Rectal smooth muscle tissue (tissue), 1 donor: ENCODE measurements around the gene RAB43.
A peak's percentile ranks its signal among the peaks of the same experiment; 100 is the strongest.
"Not testable (repeated sequence)": the region's sequence is repeated elsewhere in the genome, so short reads cannot be mapped to it uniquely, and the experiment has no call there.

Experiments
- H3K27ac ChIP-seq: one replicate; pipeline ENCODE4 v1.7.0; 2013; ENCODE audit warnings: low read depth, low read length, inconsistent platforms
- H3K27me3 ChIP-seq: one replicate; pipeline ENCODE4 v1.7.0; 2013; ENCODE audit warnings: low read length; ENCODE audit not compliant: control insufficient read depth, insufficient read depth
- H3K36me3 ChIP-seq: one replicate; pipeline ENCODE4 v1.7.0; 2013; ENCODE audit warnings: low read length; ENCODE audit not compliant: control insufficient read depth, insufficient read depth
- H3K4me1 ChIP-seq: one replicate; pipeline ENCODE4 v1.7.0; 2013; ENCODE audit warnings: low read length; ENCODE audit not compliant: control insufficient read depth, insufficient read depth
- H3K4me3 ChIP-seq: one replicate; pipeline ENCODE4 v1.7.0; 2013; ENCODE audit warnings: low read length
- H3K9ac ChIP-seq: one replicate; pipeline ENCODE4 v1.7.0; 2013; ENCODE audit warnings: low read length

The RAB43 gene

GRCh38 chr3:129103296-129103695, 18.3 kb downstream of the RAB43 start:
- H3K27ac ChIP-seq: no peak overlapping the region
- no peaks in the 10 kb centered on the region for H3K27me3 ChIP-seq
- H3K4me1 ChIP-seq: no peaks in the 10 kb centered on the region
- H3K9ac ChIP-seq: no peak overlapping the region
- H3K4me3 ChIP-seq: no peak overlapping the region
- peaks cover 3% of the 10 kb centered on the region for H3K36me3 ChIP-seq

DNA sequence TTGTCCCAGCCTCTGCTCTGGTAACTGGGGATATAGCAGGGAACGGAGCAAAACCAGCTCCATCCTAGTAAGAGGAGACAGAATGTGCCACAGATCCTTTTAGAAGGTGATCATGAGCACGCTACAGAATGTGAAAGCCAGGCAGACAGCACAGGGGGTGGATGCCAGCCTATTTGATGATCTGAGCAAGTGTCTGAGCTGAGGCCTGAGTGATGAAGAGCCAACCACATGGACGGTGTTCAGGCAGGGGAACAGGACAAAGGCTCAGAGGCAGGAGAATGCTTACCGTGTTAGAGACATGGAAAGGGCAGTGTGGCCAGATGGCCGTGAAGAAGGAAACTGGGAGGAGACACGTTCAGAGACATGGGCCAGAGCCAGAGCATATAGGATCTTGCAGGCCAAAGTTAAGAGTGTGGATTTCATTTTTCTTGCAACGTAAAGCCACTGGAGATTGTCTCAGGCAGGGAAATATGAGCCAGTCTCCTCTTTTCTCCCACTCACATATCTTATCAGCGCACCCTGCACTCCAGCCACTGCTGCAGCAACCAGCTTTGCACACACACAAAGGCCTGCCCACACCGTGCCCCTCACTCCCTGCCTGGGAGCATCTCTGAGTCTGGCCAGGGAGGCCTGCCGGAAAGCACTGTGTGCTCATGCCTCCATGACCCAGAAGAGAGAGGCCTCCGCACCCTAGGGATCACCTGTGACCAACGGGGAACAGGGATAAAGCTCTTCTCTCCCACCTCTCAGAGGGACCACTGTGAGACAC, 20.1 kb downstream of the RAB43 start:
- Histone ChIP-seq H3K9ac (no peak overlapping the region), H3K4me3 (no peak overlapping the region), H3K27me3 (no peaks in the 10 kb centered on the region), H3K36me3 (peaks cover 3% of the 10 kb centered on the region), H3K27ac (no peak overlapping the region), H3K4me1 (no peaks in the 10 kb centered on the region)

DNA sequence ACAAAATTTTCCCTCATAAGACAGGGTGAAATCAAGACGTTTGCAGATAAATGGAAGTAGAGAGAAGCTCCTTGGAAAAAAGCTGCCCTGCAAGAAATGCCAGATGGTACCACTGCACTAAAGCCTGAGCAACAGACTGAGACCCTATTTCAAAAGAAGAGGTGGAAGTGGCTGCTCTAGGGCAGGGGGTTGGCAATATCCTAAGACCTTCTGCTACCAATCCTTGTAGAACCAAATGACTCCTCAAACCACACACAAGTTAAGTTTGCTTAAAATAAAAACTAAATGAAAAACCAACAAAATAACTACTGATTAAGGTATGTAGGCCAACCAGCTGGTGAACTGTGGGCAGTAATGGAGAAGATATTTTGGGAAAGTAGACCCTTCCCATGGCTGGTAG, 21.3 kb downstream of the RAB43 start:
- peaks cover 3% of the 10 kb centered on the region for H3K36me3 ChIP-seq
- H3K27me3 ChIP-seq: no peaks in the 10 kb centered on the region
- no peaks in the 10 kb centered on the region for H3K4me1 ChIP-seq
- no peak overlapping the region for H3K4me3 ChIP-seq
- no peak overlapping the region for H3K9ac ChIP-seq
- H3K27ac ChIP-seq: no peak overlapping the region

DNA sequence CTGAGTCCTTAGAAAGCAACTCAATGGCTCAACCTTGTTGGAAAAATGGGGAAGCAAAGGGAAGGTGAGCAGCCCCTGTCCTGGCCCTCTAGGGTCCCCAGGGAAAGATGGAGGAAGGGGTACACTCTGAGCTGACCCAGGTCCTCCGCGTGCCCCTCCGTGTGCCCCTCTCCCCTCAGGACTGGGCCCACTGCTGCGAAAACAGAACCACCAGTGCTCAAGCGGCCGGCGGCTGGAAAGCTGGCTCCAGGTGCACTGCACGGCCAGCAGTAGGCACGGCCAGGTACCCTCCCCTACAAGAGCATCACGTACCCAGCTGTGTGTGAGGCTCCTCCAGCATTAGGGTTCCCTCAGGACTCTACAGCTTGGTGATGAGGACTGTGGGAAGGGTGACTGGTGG, 26.3 kb downstream of the RAB43 start:
- Histone ChIP-seq H3K36me3 (peaks cover 11% of the 10 kb centered on the region), H3K4me3 (no peak overlapping the region), H3K4me1 (no peaks in the 10 kb centered on the region), H3K27ac (no peak overlapping the region), H3K9ac (no peak overlapping the region), H3K27me3 (no peaks in the 10 kb centered on the region)

DNA sequence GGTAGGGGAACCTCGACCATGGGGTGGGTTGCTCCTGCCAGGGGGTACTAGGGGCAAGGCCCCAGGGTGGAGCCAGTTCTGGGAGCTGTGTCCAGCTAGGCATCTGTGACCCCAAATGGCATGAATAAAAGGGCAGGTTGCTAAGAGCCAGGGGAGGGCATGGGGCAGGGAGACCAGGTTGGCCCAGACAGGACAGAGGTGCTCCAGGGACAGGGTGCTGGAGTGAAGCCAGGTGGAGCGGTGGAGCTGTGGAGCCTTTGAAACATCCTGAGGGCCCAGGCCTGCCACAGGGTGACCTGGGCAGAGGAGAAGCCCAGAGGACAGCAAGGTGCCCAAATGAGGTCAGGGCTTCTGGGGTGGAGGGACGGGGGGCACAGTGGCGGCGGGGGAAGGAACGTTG, 33.3 kb downstream of the RAB43 start:
- not testable (repeated sequence) for H3K36me3 ChIP-seq, H3K27ac ChIP-seq, H3K9ac ChIP-seq, H3K4me3 ChIP-seq, H3K4me1 ChIP-seq, H3K27me3 ChIP-seq

GRCh38 chr3:129087904-129088303, 33.7 kb downstream of the RAB43 start:
- H3K4me3 ChIP-seq, H3K36me3 ChIP-seq, H3K9ac ChIP-seq, H3K27ac ChIP-seq, H3K27me3 ChIP-seq, H3K4me1 ChIP-seq: not testable (repeated sequence)

DNA sequence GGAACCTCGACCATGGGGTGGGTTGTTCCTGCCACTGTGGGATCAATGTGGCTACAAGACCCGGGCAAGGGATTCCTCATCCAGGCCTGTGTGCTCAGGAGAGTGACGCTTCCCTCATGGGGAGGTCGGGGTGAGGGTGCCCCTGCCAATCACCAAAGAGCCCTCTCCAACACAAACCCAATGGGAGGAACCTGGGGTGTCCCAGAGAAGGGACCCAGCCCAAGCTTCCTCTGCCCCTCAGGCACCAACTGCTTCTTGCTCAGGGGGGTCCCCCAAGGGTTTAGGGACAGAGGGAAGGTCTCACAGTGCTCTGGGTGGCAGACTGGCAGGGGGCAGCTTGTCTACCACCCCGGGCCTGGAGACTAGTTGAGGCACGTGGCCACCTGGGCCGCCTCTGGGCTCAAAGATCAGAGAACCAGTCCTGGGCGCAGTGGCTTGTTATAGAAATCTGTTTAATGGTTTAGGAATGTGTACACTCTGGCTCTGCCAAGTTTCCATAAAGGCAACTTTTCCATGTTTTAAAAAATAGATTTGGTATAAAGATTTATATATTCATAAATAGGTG, 34.4 kb downstream of the RAB43 start:
- H3K4me1 ChIP-seq: peaks cover 7% of the 10 kb centered on the region
- peak overlapping the region; percentile 83 for H3K27ac ChIP-seq
- peaks cover 3% of the 10 kb centered on the region for H3K36me3 ChIP-seq
- no peaks in the 10 kb centered on the region for H3K27me3 ChIP-seq
- no peak overlapping the region for H3K4me3 ChIP-seq
- H3K9ac ChIP-seq: no peak overlapping the region

DNA sequence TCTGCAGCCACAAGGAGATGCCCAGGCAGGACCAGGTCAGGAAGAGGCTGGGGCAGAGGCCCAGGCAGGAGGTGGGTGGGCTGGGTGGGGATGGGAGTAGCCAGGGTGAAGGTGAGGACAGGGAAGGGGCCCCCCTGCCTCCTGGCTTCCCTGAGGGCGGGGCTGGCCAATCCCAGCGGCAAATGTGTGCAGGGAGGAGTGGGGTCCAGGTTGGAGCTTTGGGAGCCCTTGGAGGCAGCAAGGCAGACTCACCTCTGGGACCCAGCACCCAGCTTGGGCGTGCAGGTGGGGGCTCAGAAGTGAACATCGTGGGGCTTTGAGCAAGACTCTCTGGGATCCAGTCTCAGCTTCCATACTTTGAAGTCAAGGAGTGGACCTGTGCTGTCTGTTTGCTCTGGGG, 35.8 kb downstream of the RAB43 start:
- no peak overlapping the region for H3K9ac ChIP-seq
- no peaks in the 10 kb centered on the region for H3K36me3 ChIP-seq
- H3K4me1 ChIP-seq: peaks cover 7% of the 10 kb centered on the region
- H3K4me3 ChIP-seq: no peak overlapping the region
- no peak overlapping the region for H3K27ac ChIP-seq
- no peaks in the 10 kb centered on the region for H3K27me3 ChIP-seq

GRCh38 chr3:129085165-129085715, 36.4 kb downstream of the RAB43 start:
- Histone ChIP-seq H3K4me3 (no peak overlapping the region), H3K36me3 (no peaks in the 10 kb centered on the region), H3K27ac (no peak overlapping the region), H3K4me1 (peaks cover 7% of the 10 kb centered on the region), H3K9ac (no peak overlapping the region), H3K27me3 (no peaks in the 10 kb centered on the region)

DNA sequence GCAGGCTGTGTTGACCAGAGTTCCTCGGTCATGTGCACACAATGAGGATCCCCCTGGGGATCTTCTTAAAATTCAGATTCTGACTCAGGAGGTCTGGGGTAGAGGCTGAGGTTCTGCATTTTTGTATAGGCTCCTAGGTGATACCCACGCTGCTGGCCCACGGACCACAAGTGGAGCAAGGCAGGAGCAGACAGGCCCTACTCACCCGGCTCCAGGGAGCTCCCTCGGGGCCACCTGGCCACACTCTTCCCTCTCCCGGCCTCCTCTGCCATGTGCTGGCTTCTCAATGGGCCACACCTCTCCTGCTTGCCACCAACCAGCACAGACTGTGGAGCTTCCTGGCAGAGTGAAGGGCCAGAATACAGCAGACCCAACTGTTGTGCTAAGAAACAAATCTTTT, 37.1 kb downstream of the RAB43 start:
- Histone ChIP-seq H3K36me3 (no peaks in the 10 kb centered on the region), H3K27ac (no peak overlapping the region), H3K9ac (no peak overlapping the region), H3K27me3 (no peaks in the 10 kb centered on the region), H3K4me3 (no peak overlapping the region), H3K4me1 (peaks cover 7% of the 10 kb centered on the region)

DNA sequence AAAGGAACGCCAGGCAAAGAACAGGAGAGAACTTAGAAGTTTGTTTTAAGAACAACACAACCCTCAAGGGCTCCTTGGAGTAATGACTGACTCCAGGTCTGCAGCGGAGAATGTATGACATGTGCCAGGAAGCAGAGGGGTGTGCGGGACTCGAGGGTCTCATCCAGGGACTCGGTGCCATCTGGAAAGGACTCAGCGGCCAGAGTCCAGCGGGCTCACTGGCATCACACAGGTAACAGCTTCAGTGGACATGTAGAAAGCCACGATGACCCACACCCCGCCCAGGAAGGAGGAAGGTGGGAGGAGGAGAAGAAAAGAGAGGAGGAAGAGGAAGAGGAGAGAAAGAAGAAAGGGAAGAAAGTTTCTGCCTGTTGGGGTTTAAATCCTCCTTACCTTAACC, 39.6 kb downstream of the RAB43 start:
- H3K4me3 ChIP-seq: no peak overlapping the region
- no peak overlapping the region for H3K27ac ChIP-seq

GRCh38 chr3:129081503-129081902, 40.1 kb downstream of the RAB43 start:
- Histone ChIP-seq H3K9ac (no peak overlapping the region), H3K4me3 (no peak overlapping the region), H3K27ac (no peak overlapping the region), H3K27me3 (no peaks in the 10 kb centered on the region), H3K4me1 (no peaks in the 10 kb centered on the region), H3K36me3 (no peaks in the 10 kb centered on the region)

More for the DNA sequence above, 39.6 kb downstream of the RAB43 start:
- peaks cover 4% of the 10 kb centered on the region for H3K4me1 ChIP-seq
- H3K27me3 ChIP-seq: no peaks in the 10 kb centered on the region
- no peaks in the 10 kb centered on the region for H3K36me3 ChIP-seq
- no peak overlapping the region for H3K9ac ChIP-seq

DNA sequence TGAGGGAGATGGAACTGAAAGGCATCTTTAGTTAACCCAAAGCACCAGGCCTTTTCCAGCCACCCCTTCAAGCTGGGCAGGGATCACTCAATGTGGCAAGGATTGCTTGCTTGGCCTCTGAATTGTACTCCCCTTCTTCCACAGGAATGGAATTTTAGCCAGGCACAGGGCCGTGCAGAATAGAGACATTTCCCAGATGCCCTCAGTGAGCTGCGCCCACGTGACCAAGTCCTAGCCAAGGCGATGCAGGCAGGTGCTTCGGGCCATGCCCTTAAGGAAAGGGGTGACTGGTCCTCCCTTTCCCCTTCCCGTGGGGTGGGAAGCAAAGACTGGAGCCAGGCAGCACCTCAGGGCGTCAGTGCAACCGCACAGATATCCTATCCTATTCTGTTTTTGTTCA, 43.1 kb downstream of the RAB43 start:
- Histone ChIP-seq H3K4me1 (no peaks in the 10 kb centered on the region), H3K9ac (no peak overlapping the region), H3K4me3 (no peak overlapping the region), H3K27me3 (no peaks in the 10 kb centered on the region), H3K27ac (no peak overlapping the region), H3K36me3 (no peaks in the 10 kb centered on the region)
